GM19193 (cell line): ENCODE data around the gene SP3.
A peak's percentile ranks its signal among the peaks of the same experiment; 100 is the strongest.

Experiments
- POLR2A ChIP-seq: IDR thresholded peaks from 4 replicates; pipeline ENCODE4 v1.6.1; 2011; ENCODE audit not compliant: insufficient read depth, insufficient read length; ENCODE audit errors: extremely low read depth

Gene SP3

GRCh38 chr2:173965372-173966025, at the start of gene SP3:
SP3 (minus strand) TSS chr2:173965373; CDS start chr2:173965171, 202 bp downstream.
- peak; percentile 79 for TF ChIP-seq POLR2A

GRCh38 chr2:174014699-174015070, 49.5 kb upstream of the SP3 start:
- no peak for TF ChIP-seq POLR2A

DNA sequence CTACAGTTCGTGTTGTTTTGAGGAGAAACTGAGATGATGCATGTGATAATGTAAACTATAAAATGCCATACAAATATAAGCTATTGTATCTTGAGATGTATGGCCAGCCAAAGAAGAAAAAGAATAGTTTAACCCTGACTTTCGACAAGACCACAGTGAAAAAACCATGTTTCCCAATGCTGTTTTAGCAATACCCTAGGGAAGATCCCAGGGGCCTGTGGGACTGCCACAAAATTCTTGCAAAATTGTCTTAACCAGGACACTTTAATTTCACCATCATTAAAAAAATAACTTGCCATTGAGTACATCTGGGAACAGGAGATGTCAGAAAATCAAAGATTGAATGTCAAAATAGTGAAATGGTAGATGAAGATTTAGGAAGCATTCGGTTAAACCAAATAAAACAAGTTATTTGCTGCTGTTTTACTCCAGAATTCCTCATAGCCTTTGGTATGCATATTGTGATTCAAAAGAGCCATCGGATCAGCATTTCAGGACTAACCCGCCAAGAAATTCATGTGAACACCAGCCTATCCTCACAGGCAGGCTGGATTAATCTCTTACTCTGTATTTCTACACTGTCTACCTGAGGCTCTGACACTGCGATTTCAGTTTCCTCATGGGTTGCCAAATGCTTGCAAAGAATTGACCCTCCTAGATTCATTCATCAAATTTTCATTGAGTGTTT, 49.0 kb upstream of the SP3 start:
- TF ChIP-seq POLR2A, result no peak

- no peak for TF ChIP-seq POLR2A
Measured at GRCh38 chr2:174013315-174013751, 48.2 kb upstream of the SP3 start.

DNA sequence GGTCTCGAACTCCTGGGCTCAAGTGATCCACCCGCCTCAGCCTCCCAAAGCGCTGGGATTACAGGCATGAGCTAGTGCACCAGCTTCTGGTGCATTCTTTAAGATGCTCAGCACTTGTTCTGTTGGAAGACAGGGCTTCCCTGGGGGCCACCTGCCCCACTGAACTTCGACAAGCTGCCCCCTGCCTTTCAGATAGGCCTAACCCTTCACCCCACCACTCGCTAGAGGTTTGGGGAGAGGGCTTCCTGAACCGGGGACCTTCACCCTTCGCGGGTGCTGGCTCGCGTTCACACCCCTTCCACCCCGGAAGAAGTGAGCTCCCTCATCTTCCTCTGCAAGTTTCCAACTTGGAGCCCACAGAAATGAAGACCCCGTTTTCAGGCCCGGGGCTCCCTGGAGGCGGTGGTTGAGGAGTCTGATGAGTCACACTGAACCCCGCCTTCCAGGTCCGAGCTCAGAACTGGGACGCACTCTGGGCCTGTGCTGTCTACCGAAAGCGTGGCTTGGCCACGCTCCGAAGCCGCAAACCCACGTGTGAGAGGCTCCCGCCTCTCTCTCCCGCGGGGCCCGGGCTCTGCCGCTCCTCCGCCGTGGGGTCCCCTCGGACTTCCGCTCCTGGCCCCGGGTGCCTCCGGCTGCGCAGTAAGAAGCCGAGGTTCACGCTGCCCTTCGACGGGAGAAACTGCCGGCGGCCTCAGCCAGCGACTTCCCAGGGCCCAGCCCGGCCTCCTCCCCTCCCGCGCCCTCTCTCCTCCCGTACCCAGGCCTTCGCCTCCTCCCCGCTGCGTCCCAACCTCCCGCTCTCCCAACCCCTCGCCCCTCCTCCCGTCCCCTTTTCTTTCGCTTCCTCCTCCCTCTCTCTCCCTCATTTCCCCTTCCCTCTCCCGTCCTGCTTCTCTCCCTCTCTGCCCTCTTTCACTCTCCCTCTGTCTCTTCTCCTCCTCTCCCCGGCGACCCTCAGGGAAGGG, 47.5 kb upstream of the SP3 start:
- TF ChIP-seq POLR2A, result no peak

- TF ChIP-seq POLR2A, result no peak
Measured at GRCh38 chr2:174011796-174012195, 46.6 kb upstream of the SP3 start.

- no peak for TF ChIP-seq POLR2A
Measured at GRCh38 chr2:174011173-174011572, 46.0 kb upstream of the SP3 start.

- no peak for TF ChIP-seq POLR2A
Measured at GRCh38 chr2:174009488-174010223, 44.5 kb upstream of the SP3 start.

GRCh38 chr2:174008720-174009119, 43.5 kb upstream of the SP3 start:
- TF ChIP-seq POLR2A, result no peak

DNA sequence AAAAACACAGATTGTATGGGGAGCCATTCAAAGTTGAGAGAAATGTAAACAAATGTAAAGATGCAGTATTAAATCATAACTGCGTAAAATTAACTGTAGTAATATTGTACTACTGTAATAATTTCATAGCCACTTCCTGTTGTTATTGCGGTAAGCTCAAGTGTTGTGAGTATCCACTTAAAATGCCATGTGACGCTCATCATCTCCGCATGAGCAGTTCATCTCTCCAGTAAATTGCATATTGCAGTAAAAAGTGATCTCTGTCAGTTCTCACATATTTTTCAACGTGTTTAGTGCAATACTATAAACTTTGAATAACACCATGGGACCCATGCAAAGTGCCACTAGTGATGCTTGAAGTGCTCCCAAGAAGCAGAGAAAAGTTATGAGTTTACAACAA, 41.8 kb upstream of the SP3 start:
- no peak for TF ChIP-seq POLR2A

DNA sequence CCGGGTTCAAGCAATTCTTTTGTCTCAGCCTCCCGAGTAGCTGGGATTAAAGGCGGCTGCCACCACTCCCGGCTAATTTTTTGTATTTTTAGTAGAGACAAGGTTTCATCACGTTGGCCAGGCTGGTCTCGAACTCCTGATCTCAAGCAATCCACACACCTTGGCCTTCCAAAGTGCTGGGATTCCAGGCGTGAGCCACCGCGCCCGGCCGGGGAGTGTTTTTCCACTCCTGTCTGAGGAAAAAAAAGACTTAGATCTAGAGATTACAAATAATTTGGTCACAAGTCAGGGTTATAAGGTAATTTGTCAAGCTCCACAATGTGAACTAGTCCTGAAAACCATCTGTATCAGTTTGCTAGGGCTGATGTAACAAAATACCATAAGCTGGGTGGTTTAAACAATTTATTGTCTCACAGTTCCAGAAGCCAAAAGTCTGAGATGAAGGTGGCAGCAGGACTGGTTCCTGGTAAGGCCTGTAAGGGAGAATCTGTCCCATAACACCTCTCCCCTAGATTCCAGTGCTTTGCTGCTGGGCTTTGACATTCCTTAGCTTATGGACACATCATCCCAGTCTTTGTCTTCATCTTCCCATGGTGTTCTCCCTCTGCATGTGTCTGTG, 40.7 kb upstream of the SP3 start:
- TF ChIP-seq POLR2A, result no peak

DNA sequence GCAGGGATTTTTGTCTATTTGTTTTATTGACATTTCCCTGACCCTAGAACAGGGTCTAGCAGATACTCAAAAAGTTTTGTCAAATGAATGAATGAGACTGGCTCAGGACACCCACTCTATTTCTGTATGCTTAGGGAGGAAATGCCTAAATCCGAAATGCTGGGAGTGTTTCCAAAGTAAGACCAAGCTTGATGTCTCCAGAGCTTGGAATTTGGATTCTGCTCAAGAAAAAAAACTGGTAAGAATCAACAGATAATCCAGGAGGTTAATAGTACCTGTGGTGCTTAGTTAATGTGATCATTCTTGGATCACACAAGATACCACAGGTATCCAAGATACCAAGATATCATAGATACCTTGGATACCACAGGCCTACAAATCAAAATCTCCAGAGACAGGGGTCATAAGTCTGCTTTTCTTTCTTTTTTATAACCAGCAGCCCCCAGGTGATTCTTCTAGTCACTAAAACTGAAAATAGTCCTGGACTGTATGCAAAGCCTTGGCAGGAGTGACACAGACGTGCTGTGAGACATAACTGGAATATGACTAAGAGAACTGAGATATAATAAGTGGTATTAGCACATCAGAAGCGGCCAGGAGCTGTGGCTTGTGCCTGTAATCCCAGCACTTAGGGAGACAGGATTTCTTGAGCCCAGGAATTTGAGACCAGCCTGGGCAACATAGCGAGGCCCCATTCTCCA, 39.9 kb upstream of the SP3 start:
- TF ChIP-seq POLR2A, result no peak
